Stimulated activated CD8-positive, alpha-beta memory T cell treated with anti-CD3 and anti-CD28 coated beads, Interleukin-4, amount 100 ng/mL, for 1 hour (primary cell): ENCODE measurements around the gene SRPK3.
"Not testable (repeated sequence)": the region's sequence is repeated elsewhere in the genome, so short reads cannot be mapped to it uniquely, and the experiment has no call there.

Source experiments
- DNase-seq, 2 donors: peaks; one replicate each; pipeline ENCODE4 v3.0.0-alpha.2; 2020; ENCODE audit warnings: low read depth in 2 of 2, low spot score in 1 of 2

The SRPK3 gene

DNA sequence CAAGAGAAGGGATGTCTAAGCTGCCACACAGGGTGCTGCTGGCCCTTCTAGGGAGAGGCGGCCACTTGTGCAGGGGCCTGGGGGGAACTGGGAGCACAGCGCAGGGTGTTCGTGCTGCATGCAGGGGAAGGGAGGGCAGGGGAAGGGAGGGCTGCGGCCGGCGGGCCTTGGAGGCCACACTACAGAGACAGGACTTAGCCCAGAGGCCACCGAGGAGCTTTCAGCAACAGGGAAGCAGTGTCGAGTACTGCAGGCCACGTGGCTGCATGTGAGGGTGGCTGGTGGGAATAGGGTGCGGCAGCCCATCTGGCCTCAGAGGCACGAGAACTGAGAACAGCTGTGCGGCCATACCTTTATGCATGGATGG is 35.8 kb upstream of the SRPK3 start:
- not testable (repeated sequence) for DNase-seq

DNA sequence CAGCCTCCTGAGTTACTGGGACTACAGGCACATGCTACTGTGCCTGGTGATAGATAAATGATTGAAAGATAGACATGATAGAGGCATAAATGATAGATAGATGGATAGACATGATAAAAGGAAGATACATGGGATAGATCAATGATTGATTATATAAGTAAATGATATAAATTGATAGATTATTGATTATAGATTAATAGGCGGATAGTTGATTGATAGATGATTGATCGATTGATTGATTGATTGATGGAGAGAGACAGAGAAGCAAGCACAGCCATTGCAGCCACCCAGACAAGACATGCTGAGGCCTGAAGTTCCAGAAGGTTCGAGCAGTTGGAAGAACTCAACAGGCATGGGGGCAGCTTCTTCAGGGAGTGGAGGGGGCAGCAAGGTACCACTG is 34.5 kb upstream of the SRPK3 start:
- DNase-seq: no peak

DNA sequence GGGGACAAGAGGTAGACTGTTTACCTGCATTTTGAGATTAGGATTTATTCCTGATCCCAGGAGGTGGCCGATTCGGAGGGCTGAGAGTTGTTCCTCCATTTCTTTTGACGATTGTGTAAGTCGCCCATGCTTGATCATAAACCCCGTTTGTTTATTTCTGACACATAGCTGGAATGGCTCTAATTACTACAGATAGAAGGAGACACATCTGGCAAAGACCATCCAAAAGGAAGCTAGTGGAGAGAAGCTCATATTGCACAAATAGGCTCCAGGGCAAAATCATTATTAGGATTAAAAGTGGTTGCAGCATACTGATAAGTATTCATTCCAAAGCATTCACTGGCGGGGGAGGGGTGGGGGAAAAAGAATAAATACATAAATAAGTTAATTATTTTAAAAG is 33.9 kb upstream of the SRPK3 start:
- DNase-seq: not testable (repeated sequence)

DNA sequence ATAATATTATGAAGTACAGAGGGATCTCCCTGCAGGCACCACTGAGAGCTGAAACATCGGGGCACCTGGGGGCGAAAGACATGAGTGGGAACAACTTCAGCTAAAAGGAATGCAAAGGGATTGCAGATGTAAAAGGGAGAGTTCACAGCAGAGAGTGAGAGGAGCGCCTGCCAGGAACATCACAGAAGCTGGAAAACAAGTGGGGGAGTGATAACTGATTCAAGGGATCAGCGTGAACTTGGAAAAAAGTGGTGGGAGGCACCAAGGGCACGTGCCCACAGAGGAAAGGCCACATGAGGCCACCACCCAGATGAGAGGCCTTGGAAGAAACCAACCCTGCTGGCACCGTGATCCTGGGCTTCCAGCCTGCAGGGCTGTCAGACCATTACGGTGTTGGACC is 31.8 kb upstream of the SRPK3 start:
- DNase-seq: not testable (repeated sequence)

DNA sequence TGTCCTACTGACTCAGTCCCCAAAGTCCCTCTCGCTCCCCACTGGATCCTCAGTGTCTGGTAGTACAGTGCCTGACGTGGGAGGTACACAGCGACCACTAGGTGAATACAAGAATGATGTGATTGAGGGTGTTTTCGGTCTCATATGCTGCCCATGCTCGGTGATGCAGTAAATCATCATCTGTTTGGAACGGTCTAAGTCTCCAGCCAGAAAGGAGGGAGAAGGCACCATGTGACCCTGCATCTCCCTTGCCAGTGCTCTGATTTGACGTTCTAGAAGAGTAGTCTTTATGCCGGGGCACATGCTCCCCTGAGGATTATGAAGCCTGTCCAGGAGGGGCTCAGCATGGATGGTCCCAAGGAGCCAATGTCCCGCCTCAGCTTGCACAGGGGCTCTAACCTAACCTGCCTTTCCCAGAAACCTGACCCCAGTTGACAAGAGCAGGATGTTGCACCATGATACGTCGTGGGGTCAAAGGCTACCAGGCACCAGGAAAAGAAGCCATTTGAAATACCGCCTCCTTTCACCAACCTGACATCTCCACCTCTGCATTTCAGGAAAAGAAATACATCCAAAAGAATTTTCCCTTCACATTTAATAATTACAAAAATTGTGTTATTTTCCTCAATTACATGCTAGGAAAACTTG is 30.6 kb upstream of the SRPK3 start:
- DNase-seq: no peak

DNA sequence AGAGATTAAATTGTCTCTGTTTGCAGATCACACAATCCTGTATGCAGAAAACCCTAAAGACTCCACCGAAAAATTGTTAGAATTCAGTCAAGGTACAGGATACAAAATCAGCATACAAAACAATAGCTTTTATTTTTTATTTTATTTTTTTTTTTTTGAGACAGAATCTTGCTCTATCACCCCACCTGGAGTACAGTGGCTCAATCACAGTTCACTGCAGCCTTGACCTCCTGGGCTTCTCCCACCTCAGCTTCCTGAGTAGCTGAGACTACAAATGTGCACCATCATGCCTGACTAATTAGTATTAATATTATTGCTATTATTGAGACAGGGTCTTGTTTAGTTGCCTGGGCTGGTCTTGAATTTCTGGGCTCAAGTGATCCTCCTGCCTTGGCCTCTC is 25.7 kb upstream of the SRPK3 start:
- DNase-seq: no peak

DNA sequence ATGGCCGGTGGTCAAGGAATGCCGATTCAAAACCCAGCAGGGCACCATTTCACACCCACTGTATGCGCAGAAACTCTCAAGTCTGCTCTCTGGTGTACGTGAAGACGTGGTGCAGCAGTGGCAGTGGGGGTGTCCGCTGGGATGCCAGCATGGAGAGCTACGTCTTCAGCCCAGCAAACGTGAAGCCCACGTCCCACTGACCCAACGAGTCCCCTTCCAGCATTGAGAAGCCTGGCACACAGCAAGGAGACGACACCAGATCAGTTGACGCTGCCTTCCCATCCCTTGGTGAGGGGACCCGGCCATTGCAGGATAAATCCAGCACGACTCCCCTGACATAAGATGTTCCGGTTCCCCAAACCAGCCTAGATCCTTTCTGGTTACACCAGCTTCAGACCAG is 19.0 kb upstream of the SRPK3 start:
- no peak for DNase-seq

DNA sequence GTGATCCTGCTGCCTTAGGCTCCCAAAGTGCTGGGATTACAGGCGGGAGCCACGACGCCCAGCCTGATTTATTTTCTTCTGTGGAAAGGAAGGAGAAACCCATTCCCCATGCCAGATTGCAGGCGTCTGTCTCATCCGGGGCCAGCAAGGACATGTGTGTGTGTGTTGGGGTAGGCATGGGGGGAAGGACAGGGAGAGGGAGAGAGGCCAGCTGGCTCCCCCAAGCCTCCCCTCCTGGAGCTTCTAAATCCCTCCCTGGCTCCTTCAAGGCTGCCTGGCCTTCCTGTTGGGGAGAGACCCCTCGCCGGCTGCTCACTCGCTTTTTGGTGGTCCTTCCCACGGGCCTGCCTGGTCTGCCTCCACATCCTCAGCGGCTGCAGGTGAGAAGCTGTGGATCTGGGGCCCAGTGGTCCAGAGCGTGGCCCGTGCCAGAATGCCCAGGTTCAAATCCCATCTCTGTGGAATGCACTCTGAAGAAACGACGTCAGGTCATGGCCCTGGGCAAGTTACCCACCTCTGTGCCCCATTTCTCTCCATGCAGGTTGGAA is 18.1 kb upstream of the SRPK3 start:
- no peak for DNase-seq

DNA sequence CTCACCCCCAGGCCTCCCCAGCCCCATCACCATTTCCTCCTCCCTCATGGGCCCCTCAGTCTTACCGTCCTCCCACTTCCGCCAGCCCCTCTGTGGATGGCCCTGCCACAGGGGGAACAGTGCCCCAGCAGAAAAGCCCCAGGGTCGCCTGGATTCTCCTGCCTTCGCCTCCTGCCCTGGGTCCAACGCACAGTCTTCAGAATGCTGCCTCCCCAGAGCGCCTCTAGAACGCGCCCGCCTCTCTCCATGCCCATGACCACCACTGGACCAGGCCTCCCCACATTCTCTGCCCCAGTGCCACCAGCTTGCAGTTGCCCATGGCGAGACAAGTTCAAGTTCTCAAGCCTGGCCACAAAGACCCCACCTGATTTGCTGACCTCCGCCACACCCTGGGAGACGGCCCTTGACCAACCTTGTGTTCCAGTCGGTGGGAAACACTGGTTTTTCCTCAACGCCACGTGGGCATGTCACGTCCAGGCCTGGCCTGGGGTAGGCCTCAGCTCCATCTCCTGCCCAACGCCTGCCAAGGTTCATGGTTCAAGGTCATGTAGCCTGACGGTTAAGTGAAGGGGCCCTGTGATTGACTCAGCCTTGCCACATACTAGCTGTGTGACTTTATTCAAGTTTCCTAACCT is 17.4 kb upstream of the SRPK3 start:
- no peak for DNase-seq

DNA sequence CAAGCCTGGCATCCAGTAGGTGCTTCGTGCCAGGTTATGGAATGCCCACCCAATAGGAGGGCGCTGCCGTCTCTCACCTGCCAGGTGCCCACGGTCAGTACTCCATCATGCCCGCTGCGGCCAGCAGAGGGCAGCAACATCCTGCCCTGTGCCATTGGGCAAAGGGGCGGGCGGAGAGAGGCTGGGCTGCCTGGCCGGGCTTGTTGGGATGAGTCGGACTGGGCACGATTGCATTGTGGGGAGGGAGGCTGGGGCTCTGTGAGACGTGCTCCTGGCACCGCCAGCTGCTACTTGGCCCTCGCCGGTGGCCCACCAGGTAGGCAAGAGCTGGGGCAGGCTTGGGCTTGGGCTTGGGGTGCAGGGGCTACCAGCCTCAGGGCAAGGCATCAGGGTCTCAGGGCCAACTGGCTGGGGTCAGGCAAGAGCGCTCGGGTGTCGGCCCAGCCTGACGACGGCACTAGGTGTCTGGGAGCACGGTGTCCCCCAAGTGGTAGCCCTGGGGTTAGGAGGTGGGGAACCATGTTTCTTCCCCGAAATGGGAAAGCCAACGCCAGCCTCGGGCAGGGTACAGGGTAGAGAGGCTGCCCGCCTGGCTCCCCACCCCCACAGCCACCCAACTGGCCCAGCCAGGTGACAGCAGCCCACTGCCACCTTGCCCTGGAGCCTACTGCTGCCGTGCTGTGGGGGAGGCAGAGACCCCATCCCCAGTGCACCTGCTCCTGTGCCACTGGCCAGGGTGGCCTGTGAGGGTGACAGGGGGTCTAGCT is 16.7 kb upstream of the SRPK3 start, which contains the start of gene PLXNB3:
Gene PLXNB3 (plus strand): TSS at position 261 of the 767 bp plus-strand sequence. CDS start 1,287 bp downstream, outside the sequence.
- DNase-seq: peak; percentile 29 to 48

DNA sequence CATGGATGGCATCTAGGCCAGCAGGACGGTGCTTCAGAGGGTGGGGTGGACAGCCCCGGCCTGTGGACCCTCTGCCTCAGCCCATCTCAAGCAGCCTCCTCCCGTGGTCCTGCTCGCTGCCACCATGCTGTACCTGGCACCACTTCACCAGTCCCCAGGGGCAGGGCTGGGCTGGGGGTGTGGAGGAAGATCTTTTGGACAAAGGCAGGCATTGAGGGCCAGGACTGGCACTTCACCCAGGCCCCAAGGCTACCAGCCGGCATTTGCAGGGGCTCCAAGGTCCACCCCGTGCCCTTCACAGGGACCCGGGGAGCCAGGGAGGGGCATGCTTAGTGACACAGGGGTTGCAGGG is 16.1 kb upstream of the SRPK3 start:
- DNase-seq: no peak

DNA sequence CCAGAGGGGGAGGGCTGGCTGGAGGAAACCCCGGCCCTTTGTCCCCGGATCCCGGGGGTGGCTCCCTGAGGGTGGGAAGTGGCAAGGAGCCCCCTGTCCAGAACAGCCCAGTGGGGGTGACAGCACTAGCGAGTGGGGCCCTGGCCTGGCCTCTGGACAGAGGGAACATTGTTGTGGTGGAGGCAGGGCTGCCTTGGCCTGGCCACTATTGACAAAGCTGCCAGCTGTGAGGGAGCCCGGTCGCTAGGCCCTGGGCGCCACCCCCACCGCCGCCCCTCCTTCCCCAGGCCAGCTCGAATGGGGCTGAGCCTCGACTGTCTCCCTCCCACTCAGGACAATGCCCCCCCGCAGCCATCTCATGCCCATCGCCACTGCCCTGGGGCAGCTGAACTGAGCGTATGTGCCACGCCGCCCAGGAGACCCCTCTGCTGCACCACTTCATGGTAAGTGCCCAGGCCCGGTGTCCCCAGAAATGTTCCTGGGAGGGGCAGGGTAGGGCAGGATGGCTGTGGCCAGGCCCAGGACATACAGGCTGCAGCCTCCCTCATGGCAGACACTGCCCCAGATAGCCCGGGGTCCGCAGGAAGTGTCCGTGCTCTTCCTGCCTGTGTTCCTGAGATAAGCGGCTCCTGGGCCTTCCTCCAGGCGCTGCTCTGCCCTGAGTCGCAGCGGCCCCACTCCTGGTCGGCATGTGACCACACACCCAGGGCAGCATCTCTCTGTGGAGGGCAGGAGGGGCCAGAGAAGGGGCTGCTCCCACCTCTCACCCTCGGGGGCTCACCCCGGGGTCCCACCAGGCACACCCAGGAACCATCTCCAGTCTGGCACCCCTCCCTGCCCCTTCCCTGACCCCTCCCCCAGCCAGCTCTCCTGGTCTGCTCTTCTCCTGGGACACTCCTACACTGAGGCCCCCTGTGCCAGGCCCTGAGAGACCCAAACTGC is 15.4 kb upstream of the SRPK3 start:
- no peak for DNase-seq

DNA sequence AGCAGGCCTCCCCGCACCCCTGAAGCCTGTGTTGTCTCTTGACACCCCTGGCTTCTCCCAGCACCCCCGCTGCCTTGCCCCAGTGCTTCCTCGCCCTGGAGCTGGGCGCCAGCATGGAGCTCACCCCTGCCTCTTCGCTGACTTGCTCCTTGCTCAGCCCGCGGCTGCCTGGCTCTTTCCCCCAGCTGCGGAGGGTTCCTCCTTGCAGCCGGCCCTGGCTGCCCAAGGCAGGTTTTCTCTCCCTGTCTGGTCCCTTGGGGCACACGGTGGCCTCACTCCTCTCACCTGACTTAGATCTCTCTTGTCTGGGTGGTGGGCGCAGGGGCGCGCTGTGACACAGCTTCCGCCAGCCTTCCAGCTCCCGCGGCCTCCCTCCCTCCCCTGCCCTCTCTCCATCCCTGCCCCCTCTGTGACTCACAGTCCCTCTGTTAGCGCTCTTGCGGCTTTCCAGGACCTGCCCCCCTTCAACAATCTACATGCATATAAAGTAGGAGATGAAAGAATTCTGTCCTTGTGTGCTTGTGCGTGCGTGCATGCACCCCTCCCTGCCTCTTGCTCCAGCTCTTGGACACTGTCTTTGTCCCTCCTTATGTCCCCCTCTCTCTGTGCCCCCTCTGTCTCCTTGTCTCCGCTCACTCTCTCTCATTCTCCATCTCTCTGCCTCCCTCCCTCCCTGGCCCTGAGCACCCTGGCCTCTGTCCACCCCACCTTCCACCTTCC is 14.6 kb upstream of the SRPK3 start:
- no peak for DNase-seq

DNA sequence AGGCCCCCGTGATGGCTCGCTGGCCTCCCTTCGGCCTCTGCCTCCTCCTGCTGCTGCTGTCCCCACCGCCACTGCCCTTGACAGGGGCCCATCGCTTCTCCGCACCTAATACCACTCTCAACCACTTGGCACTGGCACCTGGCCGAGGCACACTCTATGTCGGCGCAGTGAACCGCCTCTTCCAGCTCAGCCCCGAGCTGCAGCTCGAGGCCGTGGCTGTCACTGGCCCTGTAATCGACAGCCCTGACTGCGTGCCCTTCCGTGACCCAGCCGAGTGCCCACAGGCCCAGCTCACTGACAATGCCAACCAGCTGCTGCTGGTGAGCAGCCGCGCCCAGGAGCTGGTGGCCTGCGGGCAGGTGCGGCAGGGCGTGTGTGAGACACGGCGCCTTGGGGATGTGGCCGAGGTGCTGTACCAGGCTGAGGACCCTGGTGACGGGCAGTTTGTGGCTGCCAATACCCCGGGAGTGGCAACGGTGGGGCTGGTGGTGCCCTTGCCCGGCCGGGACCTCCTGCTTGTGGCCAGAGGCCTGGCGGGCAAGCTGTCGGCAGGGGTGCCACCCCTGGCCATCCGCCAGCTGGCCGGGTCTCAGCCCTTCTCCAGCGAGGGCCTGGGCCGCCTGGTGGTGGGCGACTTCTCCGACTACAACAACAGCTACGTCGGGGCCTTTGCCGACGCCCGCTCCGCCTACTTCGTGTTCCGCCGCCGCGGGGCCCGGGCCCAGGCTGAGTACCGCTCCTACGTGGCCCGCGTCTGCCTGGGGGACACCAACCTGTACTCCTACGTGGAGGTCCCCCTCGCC is 13.8 kb upstream of the SRPK3 start:
- no peak for DNase-seq

DNA sequence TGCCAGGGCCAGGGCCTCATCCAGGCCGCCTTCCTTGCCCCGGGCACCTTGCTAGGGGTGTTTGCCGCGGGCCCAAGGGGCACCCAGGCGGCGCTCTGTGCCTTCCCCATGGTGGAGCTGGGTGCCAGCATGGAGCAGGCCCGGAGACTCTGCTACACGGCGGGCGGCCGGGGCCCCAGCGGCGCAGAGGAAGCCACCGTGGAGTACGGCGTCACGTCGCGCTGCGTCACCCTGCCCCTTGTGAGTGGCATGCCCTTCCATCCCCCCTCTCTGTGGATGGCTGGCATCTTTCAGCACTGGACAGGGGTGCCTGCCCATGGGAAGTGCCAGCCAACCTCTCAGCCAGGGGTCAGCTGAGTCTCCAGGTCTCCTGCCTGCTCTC is 13.2 kb upstream of the SRPK3 start:
- DNase-seq: no peak

DNA sequence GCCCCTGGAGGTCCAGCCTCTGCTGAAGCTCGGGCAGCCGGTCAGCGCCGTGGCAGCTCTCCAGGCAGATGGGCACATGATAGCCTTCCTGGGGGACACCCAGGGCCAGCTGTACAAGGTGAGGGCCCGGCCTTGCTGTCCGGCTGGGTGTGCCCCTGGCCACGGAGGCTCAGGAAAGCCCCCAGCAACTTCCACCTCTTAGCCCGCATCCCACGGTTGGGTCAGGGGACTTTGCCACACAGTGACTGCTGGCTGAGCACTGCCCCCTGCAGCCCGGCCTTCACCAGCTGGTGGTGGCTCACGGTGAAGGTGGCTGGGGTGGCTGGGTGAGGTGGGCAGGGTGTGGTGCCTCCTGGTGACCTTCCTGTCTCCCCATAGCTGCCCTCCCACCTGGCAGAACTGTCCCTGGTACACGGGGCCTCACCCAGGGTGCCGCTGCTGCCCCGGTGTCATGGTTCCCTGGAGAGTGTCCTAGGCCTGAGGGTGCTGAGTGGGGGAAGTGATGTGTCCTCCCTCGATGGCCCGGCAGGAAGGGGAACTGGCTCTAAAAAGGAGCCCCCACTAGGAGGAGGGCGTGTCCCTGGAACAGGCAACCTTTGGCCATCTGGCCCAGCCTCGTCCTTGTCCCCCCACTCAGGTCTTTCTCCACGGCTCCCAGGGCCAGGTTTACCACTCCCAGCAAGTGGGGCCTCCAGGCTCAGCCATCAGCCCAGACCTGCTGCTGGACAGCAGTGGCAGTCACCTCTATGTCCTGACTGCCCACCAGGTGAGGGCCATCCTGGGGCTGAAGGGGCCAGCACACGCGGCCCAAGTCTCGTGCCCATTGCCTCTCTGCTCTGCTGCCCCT is 12.3 kb upstream of the SRPK3 start:
- DNase-seq: no peak

DNA sequence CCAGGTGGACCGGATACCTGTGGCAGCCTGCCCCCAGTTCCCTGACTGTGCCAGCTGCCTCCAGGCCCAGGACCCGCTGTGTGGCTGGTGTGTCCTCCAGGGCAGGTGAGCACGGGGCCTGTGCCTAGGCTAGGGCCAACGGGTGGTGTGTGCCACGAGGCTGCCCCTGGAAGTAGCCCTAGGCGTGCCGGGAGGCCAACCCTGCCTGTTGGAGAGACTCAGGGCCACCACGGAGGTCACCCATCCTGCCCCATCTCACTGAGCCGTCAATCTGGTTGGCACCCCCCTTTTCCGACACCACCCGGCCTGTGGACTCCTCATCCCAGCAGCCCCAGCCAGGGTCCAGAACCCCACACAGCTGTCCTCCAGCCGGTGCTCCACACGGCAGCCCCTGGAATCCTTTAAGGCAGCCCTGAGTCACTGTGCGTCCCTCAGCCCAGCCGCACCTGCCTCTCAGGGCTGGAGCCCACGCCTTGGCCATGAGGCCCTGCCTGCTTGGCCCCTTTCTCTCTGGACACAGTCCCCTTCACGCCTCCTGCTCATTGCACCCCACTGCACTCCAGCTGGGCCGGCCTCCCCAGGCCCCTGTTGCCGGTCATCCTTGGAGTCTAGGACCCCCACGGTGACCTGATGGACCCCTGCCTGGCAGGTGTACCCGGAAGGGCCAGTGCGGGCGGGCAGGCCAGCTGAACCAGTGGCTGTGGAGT is 11.5 kb upstream of the SRPK3 start:
- DNase-seq: no peak
